Effector CD8-positive, alpha-beta T cell (primary cell): ENCODE results near the gene LRBA.
"Not testable (repeated sequence)": the region's sequence is repeated elsewhere in the genome, so short reads cannot be mapped to it uniquely, and the experiment has no call there.

Experiments
- DNase-seq: peaks from one replicate; lab custom pipeline; 2025; lab: John Stamatoyannopoulos, UW

The LRBA gene

GRCh38 chr4:150411520-150411919 is 603.6 kb downstream of the LRBA start:
- no peak for DNase-seq

GRCh38 chr4:150402871-150403272 is 612.2 kb downstream of the LRBA start:
- no peak for DNase-seq

- DNase-seq, result no peak
These were observed 613.9 kb downstream of the LRBA start for GRCh38 chr4:150401083-150401687.

- DNase-seq, result no peak
These were observed 619.2 kb downstream of the LRBA start for GRCh38 chr4:150395872-150396271.

GRCh38 chr4:150394046-150394445 is 621.0 kb downstream of the LRBA start:
- DNase-seq, result no peak

GRCh38 chr4:150391052-150391451 is 624.0 kb downstream of the LRBA start:
- DNase-seq, result no peak

- DNase-seq, result no peak
These were observed 624.6 kb downstream of the LRBA start for GRCh38 chr4:150390531-150390910.

- no peak for DNase-seq
These were observed 625.1 kb downstream of the LRBA start for GRCh38 chr4:150389896-150390530.

GRCh38 chr4:150387981-150388380 is 627.1 kb downstream of the LRBA start:
- no peak for DNase-seq

- DNase-seq, result not testable (repeated sequence)
These were observed 628.7 kb downstream of the LRBA start for GRCh38 chr4:150386415-150386814.

- DNase-seq, result no peak
These were observed 629.5 kb downstream of the LRBA start for GRCh38 chr4:150385606-150386005.

GRCh38 chr4:150384249-150384648 is 630.8 kb downstream of the LRBA start:
- no peak for DNase-seq

- DNase-seq, result no peak
These were observed 633.1 kb downstream of the LRBA start for GRCh38 chr4:150382028-150382427.

GRCh38 chr4:150381609-150382008 is 633.5 kb downstream of the LRBA start:
- DNase-seq, result no peak

- no peak for DNase-seq
These were observed 634.0 kb downstream of the LRBA start for GRCh38 chr4:150381036-150381435.

- no peak for DNase-seq
These were observed 635.6 kb downstream of the LRBA start for GRCh38 chr4:150379454-150379853.

- no peak for DNase-seq
These were observed 640.1 kb downstream of the LRBA start for GRCh38 chr4:150375025-150375424.

GRCh38 chr4:150371869-150372268 is 643.2 kb downstream of the LRBA start:
- DNase-seq, result no peak

GRCh38 chr4:150369434-150370380 is 645.4 kb downstream of the LRBA start:
- no peak for DNase-seq

GRCh38 chr4:150368667-150369066 is 646.4 kb downstream of the LRBA start:
- DNase-seq, result no peak

GRCh38 chr4:150367326-150367725 is 647.8 kb downstream of the LRBA start:
- no peak for DNase-seq

GRCh38 chr4:150366487-150366999 is 648.5 kb downstream of the LRBA start:
- no peak for DNase-seq
